K562 (cell line): ENCODE data around the gene NFS1. TPM values are rescaled to one million over a fixed set of nuclear protein-coding genes. Genes with fewer than 3 reads are reported as not detected.

Source experiments
- ARID2 ChIP-seq: fragments of 450-650 bp; IDR thresholded peaks from 2 replicates; pipeline ENCODE4 v1.6.1; 2017; ENCODE audit warnings: antibody characterized with exemption, mild to moderate bottlenecking
- CAMTA2 ChIP-seq: fragments of 250-450 bp; sonication (Bioruptor Pico); conservative IDR thresholded peaks from 2 replicates; pipeline ENCODE4 v1.5.1; 2022
- HDAC1 ChIP-seq, 2 experiments: fragments of 450-650 bp; IDR thresholded peaks; 2 replicates each; pipeline ENCODE4 v1.6.1; 2016 to 2017; ENCODE audit warnings: inconsistent platforms in 1 of 2, mild to moderate bottlenecking in 1 of 2, moderate library complexity in 1 of 2
- MAFG ChIP-seq: fragments of 450-650 bp; conservative IDR thresholded peaks from 2 replicates; pipeline ENCODE4 v1.6.1; 2016; ENCODE audit warnings: missing genetic modification characterization, missing compliant biosample characterization
- MEIS2 ChIP-seq: fragments of 450-650 bp; IDR thresholded peaks from 2 replicates; pipeline ENCODE4 v1.6.1; 2014; ENCODE audit warnings: mild to moderate bottlenecking; ENCODE audit not compliant: partially characterized antibody
- MYNN ChIP-seq, 2 experiments: sonication (generic); formaldehyde crosslinking in 1 of 2; IDR thresholded peaks; 2 replicates each; pipeline versions ENCODE4 v1.5.0 to v1.6.1; 2016 to 2020; ENCODE audit warnings: antibody characterized with exemption in 1 of 2, missing genetic modification reagents in 1 of 2
- NCOA1 ChIP-seq: fragments of 450-650 bp; IDR thresholded peaks from 2 replicates; pipeline ENCODE4 v1.6.1; 2016; ENCODE audit warnings: low read depth
- NFE2 ChIP-seq: IDR thresholded peaks from 2 replicates; pipeline ENCODE4 v1.6.1; 2014; ENCODE audit warnings: antibody characterized with exemption, low read depth
- NFIC ChIP-seq: fragments of 450-650 bp; IDR thresholded peaks from 2 replicates; pipeline ENCODE4 v1.6.1; 2017; ENCODE audit warnings: mild to moderate bottlenecking, inconsistent platforms
- NFRKB ChIP-seq: fragments of 450-650 bp; IDR thresholded peaks from 2 replicates; pipeline ENCODE4 v1.6.1; 2016; ENCODE audit warnings: low read depth
- NR4A1 ChIP-seq, 2 experiments: fragments of 250-450 bp in 1 of 2; fragments of 450-650 bp in 1 of 2; sonication (Bioruptor Pico) in 1 of 2; IDR thresholded peaks; 2 replicates each; pipeline versions ENCODE4 v1.4.0 to v1.6.1; 2016 to 2020; ENCODE audit warnings: mild to moderate bottlenecking in 2 of 2, missing compliant biosample characterization in 1 of 2, missing genetic modification characterization in 1 of 2, moderate library complexity in 1 of 2
- POLR2AphosphoS2 ChIP-seq: IDR thresholded peaks from 2 replicates; pipeline ENCODE4 v1.6.1; 2012; ENCODE audit warnings: low read length, improper control_type of control experiment
- PTRF ChIP-seq: fragments of 450-650 bp; IDR thresholded peaks from 2 replicates; pipeline ENCODE4 v1.6.1; 2016; ENCODE audit warnings: mild to moderate bottlenecking, missing genetic modification characterization, missing compliant biosample characterization
- RBFOX2 ChIP-seq: fragments of 200-400 bp; formaldehyde crosslinking; IDR thresholded peaks from 2 replicates; pipeline ENCODE4 v1.6.1; 2017; ENCODE audit warnings: low read depth, mild to moderate bottlenecking, low read length, moderate library complexity
- SMARCA5 ChIP-seq: fragments of 450-650 bp; IDR thresholded peaks from 2 replicates; pipeline ENCODE4 v1.6.1; 2016
- TAF7 ChIP-seq: fragments of 450-650 bp; IDR thresholded peaks from 2 replicates; pipeline ENCODE4 v1.6.1; 2016; ENCODE audit warnings: missing genetic modification characterization, missing compliant biosample characterization
- XRCC4 ChIP-seq: IDR thresholded peaks from one replicate; pipeline ENCODE4 v1.6.1; 2011; ENCODE audit not compliant: insufficient read depth, insufficient read length; ENCODE audit errors: extremely low read depth
- YBX1 ChIP-seq: fragments of 450-650 bp; IDR thresholded peaks from 2 replicates; pipeline ENCODE4 v1.7.1; 2016; ENCODE audit warnings: mild to moderate bottlenecking
- ZEB2 ChIP-seq: fragments of 450-650 bp; IDR thresholded peaks from 2 replicates; pipeline ENCODE4 v1.6.1; 2016
- ZNF282 ChIP-seq: sonication (generic); formaldehyde crosslinking; IDR thresholded peaks from 2 replicates; pipeline ENCODE4 v1.8.1; 2023; ENCODE audit warnings: missing genetic modification reagents
- polyA plus RNA-seq, 8 experiments: library from polyadenylated mRNA; depleted of rRNA in 4 of 8; stranded (reverse) in 5 of 8; unstranded in 3 of 8; fragments of >200 nt; fragmentation: Nextera tagmentation in 2 of 8; fragmentation: Illumina TruSeq in 1 of 8; extraction: Ambion mirVana in 2 of 8; extraction: Trizol in 1 of 8; gene quantifications; 2 replicates each; pipeline versions ENCODE4 v1.2.1 to v1.2.3, GENCODE V29; 2011 to 2014; ENCODE audit warnings: inconsistent platforms in 1 of 8, missing spikeins in 1 of 8
- total RNA-seq, 7 experiments: library from RNA; depleted of rRNA in 6 of 7; stranded (reverse); fragments of >200 nt in 6 of 7; fragmentation: Illumina TruSeq in 2 of 7; extraction: Trizol in 2 of 7; gene quantifications; 2 replicates each; pipeline versions ENCODE4 v1.2.1 to v1.2.3, GENCODE V29; 2011 to 2021; ENCODE audit warnings: low replicate concordance in 1 of 7
- TF ChIP-seq, protein P1 (sequence below): sonication (generic); IDR thresholded peaks from 2 replicates; pipeline ENCODE4 v1.6.1; 2016
- TF ChIP-seq, protein P2 (sequence below): fragments of 450-650 bp; IDR thresholded peaks from 2 replicates; pipeline ENCODE4 v1.7.0; 2016; ENCODE audit warnings: borderline replicate concordance

The NFS1 gene
- total and polyA plus RNA-seq, 9 of the 15 experiments (the other 6 are each of a cell fraction or from before 2014, with no cell fraction given) = 11.5 to 84.8 (median 47.1) TPM

DNA sequence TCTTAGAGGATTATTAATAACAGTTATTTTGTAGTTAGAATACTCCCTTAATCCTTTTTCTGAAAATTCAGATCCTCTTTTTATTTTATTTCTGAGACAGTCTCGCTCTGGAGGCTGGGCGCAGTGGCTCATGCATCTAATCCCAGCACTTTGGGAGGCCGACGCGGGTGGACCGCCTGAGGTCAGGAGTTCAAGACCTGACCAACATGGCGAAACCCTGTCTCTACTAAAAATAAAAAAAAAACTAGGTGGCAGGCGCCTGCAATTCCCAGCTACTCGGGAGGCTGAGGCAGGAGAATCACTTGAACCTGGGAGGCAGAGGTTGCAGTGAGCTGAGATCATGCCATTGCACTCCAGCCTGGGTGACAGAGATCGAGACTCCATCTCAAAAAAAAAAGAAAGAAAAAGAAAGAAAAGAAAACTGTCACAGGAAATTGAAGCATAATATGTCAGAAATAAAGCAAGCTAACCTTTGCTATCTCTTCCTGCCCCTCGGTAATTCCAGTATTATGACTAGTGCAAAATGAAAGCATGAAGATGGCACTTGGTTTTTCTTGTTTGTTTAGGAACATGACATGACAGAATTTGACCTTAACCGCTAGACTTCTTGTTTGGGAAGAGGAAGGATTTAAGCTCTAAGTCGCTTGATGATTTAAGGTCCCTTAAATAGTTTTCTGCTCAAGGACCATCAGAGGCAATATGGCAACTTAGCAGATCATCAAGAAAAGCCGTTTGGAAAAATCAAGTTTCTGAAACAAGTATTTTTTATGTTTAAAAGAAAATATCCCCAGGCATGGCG lies 44.7 kb upstream of the NFS1 start (continued):
- TF ChIP-seq, protein P1, sequence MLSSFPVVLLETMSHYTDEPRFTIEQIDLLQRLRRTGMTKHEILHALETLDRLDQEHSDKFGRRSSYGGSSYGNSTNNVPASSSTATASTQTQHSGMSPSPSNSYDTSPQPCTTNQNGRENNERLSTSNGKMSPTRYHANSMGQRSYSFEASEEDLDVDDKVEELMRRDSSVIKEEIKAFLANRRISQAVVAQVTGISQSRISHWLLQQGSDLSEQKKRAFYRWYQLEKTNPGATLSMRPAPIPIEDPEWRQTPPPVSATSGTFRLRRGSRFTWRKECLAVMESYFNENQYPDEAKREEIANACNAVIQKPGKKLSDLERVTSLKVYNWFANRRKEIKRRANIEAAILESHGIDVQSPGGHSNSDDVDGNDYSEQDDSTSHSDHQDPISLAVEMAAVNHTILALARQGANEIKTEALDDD = peak; percentile 44; the same call in 1 of the 2 replicates
- TF ChIP-seq NFE2 (peak; percentile 95), MEIS2 (peak; percentile 70), POLR2AphosphoS2 (no peak), YBX1 (no peak), TAF7 (tag) (peak; percentile 69; the same call in 1 of the 2 replicates), SMARCA5 (peak; percentile 46; the same call in 1 of the 2 replicates), NFRKB (peak; percentile 96), PTRF (tag) (peak; percentile 7; the same call in 1 of the 2 replicates), ZEB2 (peak; percentile 54; the same call in 1 of the 2 replicates), NR4A1 (CRISPR knock-in tag; IDR thresholded peaks at IDR 0.05) (no peak), NR4A1 (tag; IDR thresholded peaks at IDR 0.05) (peak; percentile 72; the same call in 1 of the 2 replicates), XRCC4 (no peak), CAMTA2 (CRISPR knock-in tag) (no peak), ARID2 (peak; percentile 15; the same call in 1 of the 2 replicates), RBFOX2 (peak; percentile 59), MYNN (IDR thresholded peaks at IDR 0.05) (no peak), MYNN (CRISPR knock-in tag; IDR thresholded peaks at IDR 0.05) (no peak), HDAC1 (IDR thresholded peaks at IDR 0.05) (peak in 1 of 2 experiments; percentile 52; a peak in 1 of 4 replicates), NCOA1 (0 out of 2 replicates have a peak, but pooled peaks have one; percentile 15), ZNF282 (no peak), NFIC (no peak), MAFG (tag) (peak; percentile 97)
- TF ChIP-seq, protein P2, sequence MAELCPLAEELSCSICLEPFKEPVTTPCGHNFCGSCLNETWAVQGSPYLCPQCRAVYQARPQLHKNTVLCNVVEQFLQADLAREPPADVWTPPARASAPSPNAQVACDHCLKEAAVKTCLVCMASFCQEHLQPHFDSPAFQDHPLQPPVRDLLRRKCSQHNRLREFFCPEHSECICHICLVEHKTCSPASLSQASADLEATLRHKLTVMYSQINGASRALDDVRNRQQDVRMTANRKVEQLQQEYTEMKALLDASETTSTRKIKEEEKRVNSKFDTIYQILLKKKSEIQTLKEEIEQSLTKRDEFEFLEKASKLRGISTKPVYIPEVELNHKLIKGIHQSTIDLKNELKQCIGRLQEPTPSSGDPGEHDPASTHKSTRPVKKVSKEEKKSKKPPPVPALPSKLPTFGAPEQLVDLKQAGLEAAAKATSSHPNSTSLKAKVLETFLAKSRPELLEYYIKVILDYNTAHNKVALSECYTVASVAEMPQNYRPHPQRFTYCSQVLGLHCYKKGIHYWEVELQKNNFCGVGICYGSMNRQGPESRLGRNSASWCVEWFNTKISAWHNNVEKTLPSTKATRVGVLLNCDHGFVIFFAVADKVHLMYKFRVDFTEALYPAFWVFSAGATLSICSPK = peak; percentile 68; the same call in 1 of the 2 replicates
